Thoracic aorta (tissue), 2 donors: ENCODE data around the gene SAMD3. TPM values are rescaled to one million over a fixed set of nuclear protein-coding genes. Genes with fewer than 3 reads are reported as not detected.

Experiments
- ATAC-seq: fragments of 150-250 bp; one replicate; pipeline ENCODE4 v1.8.0; 2017; ENCODE audit warnings: low read depth; ENCODE audit not compliant: insufficient number of reproducible peaks, low FRiP score
- DNase-seq: peaks from one replicate; pipeline ENCODE4 v3.0.0-alpha.2; 2020; ENCODE audit warnings: low spot score
- H3K27ac ChIP-seq, 2 donors: fragments of 200-600 bp; sonication (generic); 1 replicate in 1 of 2; 2 replicates in 1 of 2; pipeline ENCODE4 v1.5.1; 2016; ENCODE audit warnings: mild to moderate bottlenecking in 2 of 2, moderate library complexity in 2 of 2
- H3K27me3 ChIP-seq: fragments of 200-600 bp; sonication (generic); replicated peaks from 2 replicates; pipeline ENCODE4 v1.6.0; 2016; ENCODE audit warnings: mild to moderate bottlenecking; ENCODE audit not compliant: insufficient read depth
- H3K36me3 ChIP-seq: fragments of 200-600 bp; sonication (generic); one replicate; pipeline ENCODE4 v1.5.1; 2016
- H3K4me1 ChIP-seq, 2 donors: fragments of 200-600 bp; sonication (generic); 1 replicate in 1 of 2; 2 replicates in 1 of 2; pipeline versions ENCODE4 v1.5.1 to v1.6.0; 2016; ENCODE audit warnings: low read depth in 2 of 2, mild to moderate bottlenecking in 1 of 2; ENCODE audit not compliant: control insufficient read depth in 1 of 2
- H3K4me3 ChIP-seq: fragments of 200-600 bp; sonication (generic); 2 replicates; pipeline ENCODE4 v1.5.1; 2016; ENCODE audit warnings: mild to moderate bottlenecking
- H3K9me3 ChIP-seq: fragments of 200-600 bp; sonication (generic); 2 replicates; pipeline ENCODE4 v1.5.1; 2016
- CTCF ChIP-seq: fragments of 200-600 bp; sonication (generic); IDR thresholded peaks from one replicate; pipeline ENCODE4 v1.5.1; 2019; ENCODE audit warnings: antibody characterized with exemption
- total RNA-seq, 2 donors: library from RNA; depleted of rRNA; stranded (reverse); fragments of >200 nt; gene quantifications; one replicate each; pipeline versions ENCODE4 v1.1.0 to v1.2.3, GENCODE V29; 2016

Gene SAMD3
- total RNA-seq, 2 donors from 2014 or later: 1.2 to 1.8 TPM

GRCh38 chr6:130167655-130168054, 55.1 kb downstream of the SAMD3 start:
- no peak for TF ChIP-seq CTCF
- Histone ChIP-seq H3K27ac (no peak overlapping the region), H3K4me3 (no peak overlapping the region), H3K27me3 (no peaks in the 10 kb centered on the region), H3K36me3 (no peaks in the 10 kb centered on the region), H3K4me1 (no peaks in the 10 kb centered on the region), H3K9me3 (no peaks in the 10 kb centered on the region)
- DNase-seq: no peak
- ATAC-seq: no peak

- Histone ChIP-seq H3K36me3 (no peaks in the 10 kb centered on the region), H3K4me3 (no peak overlapping the region)
- DNase-seq: no peak
Observed at GRCh38 chr6:130164251-130164650, 58.5 kb downstream of the SAMD3 start.

GRCh38 chr6:130163266-130163665, 59.5 kb downstream of the SAMD3 start:
- TF ChIP-seq CTCF: no peak
- no peaks in the 10 kb centered on the region for H3K36me3 ChIP-seq
- no peak overlapping the region for H3K4me3 ChIP-seq
- ATAC-seq (no peak), DNase-seq (no peak)
- no peaks in the 10 kb centered on the region for H3K4me1 ChIP-seq
- no peaks in the 10 kb centered on the region for H3K9me3 ChIP-seq
- no peaks in the 10 kb centered on the region for H3K27me3 ChIP-seq
- no peak overlapping the region for H3K27ac ChIP-seq

More at GRCh38 chr6:130164251-130164650, 58.5 kb downstream of the SAMD3 start:
- ATAC-seq: no peak
- H3K27me3 ChIP-seq: no peaks in the 10 kb centered on the region
- no peaks in the 10 kb centered on the region for H3K9me3 ChIP-seq
- no peak for TF ChIP-seq CTCF
- H3K4me1 ChIP-seq: no peaks in the 10 kb centered on the region
- no peak overlapping the region for H3K27ac ChIP-seq

GRCh38 chr6:130162421-130162820, 60.3 kb downstream of the SAMD3 start:
- Histone ChIP-seq H3K27ac (no peak overlapping the region), H3K9me3 (no peaks in the 10 kb centered on the region), H3K4me1 (no peaks in the 10 kb centered on the region), H3K36me3 (no peaks in the 10 kb centered on the region), H3K4me3 (no peak overlapping the region), H3K27me3 (no peaks in the 10 kb centered on the region)
- DNase-seq (no peak), ATAC-seq (no peak)
- no peak for TF ChIP-seq CTCF

GRCh38 chr6:130161683-130162404, 60.9 kb downstream of the SAMD3 start:
- ATAC-seq (no peak), DNase-seq (no peak)
- TF ChIP-seq CTCF: no peak
- H3K4me3 ChIP-seq: no peak overlapping the region
- H3K9me3 ChIP-seq: no peaks in the 10 kb centered on the region
- H3K36me3 ChIP-seq: no peaks in the 10 kb centered on the region
- H3K27ac ChIP-seq: no peak overlapping the region
- H3K27me3 ChIP-seq: no peaks in the 10 kb centered on the region
- H3K4me1 ChIP-seq: no peaks in the 10 kb centered on the region
